NAMALWA (cell line): ENCODE results near the gene UBXN10.

ENCODE experiments used
- DNase-seq: peaks from one replicate; pipeline ENCODE4 v3.0.0-alpha.2; 2015; ENCODE audit warnings: low spot score

UBXN10 gene

DNA sequence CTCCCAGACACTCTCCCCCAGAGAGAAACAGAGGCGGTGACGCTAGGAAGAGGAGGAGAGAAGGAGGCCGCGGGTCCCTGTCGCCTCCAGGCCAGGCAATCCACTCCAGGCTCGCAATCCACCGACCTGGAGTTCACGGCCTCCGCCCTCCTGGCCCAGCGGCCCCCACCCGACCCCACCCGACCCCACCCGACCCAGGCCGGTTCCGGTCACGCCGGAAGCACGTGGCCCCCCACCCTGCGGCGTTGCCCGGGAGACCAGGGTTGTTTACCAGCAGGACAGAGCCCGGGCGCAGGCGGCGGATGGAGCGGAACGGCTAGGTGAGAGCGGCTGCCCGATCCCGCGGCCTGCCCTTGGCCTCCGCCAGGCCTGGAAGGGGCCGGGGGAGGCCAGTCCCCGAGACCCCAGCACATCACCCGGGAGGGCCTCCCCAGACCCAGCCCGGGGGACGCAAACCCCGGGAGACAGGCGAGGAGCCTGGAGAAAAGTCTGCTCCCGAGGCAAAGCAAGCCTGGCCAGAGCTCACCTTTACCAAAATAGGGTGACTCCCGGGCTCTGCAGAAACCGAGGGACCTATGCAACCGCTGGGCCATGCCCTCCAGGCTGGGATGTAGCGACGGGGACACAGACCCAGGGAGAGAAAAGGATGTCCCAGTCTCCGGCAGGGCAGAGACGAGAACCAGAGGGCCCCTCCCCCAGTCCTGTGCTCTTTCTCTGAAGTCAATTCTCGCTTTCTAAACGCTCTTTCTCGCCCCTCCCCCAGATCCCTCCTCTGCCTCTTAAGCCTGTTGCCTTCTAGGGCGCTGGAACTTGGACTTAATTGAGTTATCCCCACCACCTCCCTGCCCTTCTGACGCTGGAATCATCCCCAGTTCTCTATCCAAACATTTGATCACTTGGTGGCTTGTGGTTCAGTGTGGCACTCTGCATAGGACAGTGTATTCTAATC, at the start of gene UBXN10, which contains the start of gene PLA2G2C:
UBXN10 (plus strand) TSS at position 263 of the 949 bp plus-strand sequence. CDS start 4,466 bp downstream, outside the sequence.
PLA2G2C (minus strand) TSS at position 685 of the 949 bp plus-strand sequence. CDS start 9,155 bp downstream, outside the sequence.
- no peak for DNase-seq

DNA sequence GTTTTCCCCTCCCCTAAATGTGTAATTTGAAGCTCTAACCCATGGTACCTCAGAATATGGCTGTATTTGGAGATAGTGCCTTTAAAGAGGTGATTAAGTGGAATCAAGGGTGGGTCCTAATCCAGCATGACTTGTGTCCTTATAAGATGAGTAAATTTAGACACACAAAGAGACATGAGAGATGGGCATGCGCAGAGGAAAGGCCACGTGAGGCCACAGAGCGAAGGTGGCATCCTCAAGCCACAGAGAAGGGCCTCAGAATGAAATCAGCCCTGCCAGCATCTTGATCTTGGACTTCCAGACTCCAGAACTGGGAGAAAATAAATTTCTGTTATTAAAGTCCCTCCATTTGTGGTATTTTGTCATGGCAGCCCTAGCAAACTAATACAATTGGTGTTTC, 49.6 kb upstream of the UBXN10 start:
- no peak for DNase-seq

DNA sequence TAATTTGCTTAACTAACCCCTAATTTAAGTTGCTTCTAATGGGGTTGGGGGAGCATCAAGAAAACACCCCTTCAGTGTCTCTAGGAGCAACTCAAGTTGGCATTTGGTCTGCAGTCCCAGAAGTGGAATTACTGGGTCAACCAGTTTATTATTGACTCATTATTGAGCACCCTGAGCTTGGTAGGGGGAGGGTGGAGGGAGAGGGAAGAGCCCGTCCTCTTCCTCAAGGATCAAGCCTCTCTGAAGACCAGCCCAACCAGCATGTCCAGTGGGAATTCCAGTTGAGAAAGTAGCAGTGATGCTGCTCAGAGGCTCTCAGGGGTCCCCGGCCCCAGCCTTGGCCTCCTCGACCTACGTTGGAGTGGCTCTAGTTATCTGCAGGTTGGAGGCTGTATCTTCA, 48.8 kb upstream of the UBXN10 start:
- no peak for DNase-seq

DNA sequence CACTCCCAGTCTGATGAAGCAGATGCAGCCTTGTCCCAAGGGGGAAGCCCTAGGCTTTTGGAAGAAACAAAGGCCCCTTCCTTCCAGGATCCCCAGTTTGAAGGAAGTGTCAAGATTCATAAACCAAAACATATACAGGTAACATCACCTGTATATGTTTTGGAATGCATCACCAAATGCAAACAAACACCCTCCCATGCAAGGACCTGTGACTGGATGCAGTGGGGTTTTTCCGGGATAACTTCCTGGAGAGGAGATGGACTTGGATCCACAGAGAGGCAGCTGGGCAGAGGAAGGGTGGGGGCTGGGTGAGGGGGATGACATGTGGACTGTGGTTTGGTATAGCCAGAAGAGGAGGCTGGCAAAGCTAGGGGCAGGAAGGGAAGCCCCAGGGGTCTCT, 48.3 kb upstream of the UBXN10 start:
- no peak for DNase-seq

DNA sequence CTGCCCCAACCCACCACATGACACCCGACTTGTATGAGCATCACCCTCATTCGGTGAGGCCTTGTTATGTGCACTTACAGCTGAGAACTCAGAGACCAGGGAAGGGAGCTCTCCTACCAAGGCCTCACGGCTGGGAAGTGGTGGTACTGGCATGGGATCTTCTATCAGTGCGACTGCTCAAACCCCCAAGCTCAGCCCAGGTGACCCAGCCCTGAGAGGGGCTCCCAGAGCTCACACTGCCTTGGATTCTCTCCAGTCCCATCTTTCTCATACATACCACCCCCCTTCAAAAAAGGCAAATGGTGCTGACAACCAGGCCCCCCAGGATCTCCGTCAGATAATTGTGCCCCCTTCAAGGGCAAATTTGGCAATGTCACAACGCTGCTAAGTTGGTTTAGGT, 47.5 kb upstream of the UBXN10 start:
- DNase-seq: no peak

- DNase-seq: no peak
Measured at GRCh38 chr1:20138961-20139550, 46.8 kb upstream of the UBXN10 start, which contains the start of gene PLA2G2F. Gene PLA2G2F (plus strand): TSS chr1:20139323. CDS start chr1:20139428, 105 bp downstream.

GRCh38 chr1:20139776-20140612, 45.9 kb upstream of the UBXN10 start:
- DNase-seq: no peak

- DNase-seq: no peak
Measured at GRCh38 chr1:20141001-20141400, 44.9 kb upstream of the UBXN10 start.

GRCh38 chr1:20141466-20141865, 44.4 kb upstream of the UBXN10 start:
- DNase-seq: no peak

- no peak for DNase-seq
Measured at GRCh38 chr1:20142001-20142710, 43.7 kb upstream of the UBXN10 start.

- no peak for DNase-seq
Measured at GRCh38 chr1:20143318-20143717, 42.6 kb upstream of the UBXN10 start.

DNA sequence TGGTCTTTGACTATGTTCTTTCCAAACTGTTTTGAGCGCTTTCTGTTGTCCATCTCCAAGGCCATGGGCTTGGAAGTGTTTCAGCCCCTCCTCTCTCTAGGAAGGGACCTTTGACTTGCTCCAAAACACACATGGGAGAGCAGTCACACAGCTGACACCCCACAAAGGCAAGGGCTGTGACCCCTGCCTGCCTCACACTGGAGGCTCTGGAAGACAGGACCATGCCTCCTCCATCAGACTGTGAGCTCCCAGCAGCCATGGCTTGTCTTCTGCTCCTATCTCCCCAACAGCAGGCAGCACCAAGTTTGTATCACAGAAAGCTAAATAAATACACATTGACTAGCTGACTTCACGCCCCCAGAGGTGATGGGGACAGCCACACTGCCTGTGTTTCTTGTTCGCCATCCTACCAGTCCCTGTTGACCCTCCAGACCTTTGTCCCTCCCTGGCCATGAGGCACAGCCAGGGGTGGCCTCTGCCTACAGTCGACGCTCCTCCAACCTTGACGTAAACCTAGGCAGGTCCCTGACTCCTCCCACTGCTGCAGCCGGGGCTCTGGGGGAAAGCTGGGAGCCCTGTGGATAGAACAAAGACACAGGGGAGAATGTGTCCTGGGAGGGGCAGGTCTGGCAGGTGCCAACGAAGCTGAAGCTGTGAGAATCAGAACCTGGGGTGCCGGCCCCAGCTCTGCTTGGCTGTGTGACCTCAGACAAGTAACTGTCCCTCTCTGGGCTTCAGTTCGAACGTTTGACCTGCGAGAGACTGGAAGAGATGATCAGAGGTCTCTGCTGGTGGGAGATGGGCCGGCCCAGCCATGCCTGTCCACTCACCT, 41.9 kb upstream of the UBXN10 start:
- DNase-seq: no peak

DNA sequence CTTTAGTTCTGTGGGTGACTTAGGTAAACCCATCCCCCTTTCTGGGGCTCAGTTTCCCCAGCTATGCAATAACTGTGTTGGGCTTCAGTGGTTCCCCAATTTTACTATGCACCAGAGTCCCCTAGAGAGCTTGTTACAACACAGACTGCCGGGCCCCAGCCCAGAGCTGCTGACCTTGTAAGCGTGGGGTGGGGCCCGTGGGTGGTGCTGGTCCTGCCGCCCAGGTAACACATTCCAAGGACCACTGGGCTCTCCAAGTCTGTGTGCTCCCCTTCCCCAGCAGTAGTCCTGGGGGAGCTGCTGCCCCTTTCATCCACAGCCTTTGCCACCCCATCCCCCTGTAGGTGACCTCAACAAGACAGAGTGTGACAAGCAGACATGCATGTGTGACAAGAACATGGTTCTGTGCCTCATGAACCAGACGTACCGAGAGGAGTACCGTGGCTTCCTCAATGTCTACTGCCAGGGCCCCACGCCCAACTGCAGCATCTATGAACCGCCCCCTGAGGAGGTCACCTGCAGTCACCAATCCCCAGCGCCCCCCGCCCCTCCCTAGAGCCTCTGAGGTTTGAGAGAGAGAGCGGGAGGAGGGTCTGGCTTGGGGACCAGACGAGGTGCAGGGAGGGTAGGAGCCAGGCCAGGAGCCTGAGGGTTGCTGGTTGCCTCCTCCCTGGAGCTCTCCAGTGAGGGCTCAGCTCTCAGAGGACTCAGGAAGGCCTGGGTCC, 37.9 kb upstream of the UBXN10 start:
- no peak for DNase-seq

DNA sequence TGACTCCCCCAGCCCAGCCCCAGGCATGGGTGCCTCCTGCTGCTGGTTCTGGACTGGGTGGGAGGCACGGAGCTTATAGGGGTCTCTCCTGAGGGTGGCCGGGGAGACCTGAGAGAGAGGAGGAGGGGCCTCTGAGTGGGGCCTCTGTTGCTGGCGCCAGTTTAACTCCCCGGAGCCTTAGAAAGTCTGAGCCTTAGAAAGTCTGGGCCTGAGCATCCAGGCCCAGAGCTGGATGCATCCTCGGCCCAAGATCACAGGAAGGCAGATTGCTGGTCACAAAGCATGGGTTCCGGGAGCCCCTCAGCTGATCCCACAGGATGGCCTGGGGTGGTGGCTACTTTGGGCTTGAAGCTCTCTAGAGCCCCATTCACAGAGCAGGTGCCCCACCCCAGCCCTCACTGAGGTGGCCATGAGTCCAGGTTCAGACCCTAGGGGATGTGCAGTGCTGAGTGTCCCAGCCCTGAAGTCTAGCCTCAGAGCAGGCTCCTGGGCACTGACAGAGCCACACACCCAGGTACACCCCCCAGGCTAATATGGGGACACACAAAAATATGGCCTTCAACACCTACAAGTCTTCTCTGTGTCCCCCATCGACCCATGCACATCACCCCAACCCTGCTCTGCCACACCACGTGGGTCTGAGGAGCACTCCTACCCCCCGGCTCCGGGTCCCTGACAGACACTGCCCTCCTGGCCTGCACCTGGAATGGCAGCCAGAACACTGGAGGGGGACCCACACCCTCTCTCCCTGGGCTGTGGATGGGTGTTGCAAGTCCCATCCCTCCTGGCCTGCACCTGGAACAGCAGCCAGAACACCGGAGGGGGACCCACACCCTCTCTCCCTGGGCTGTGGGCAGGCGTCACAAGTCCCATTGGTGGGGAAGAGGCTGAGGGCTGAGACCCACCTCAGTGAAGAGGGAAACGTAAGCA, 37.1 kb upstream of the UBXN10 start:
- DNase-seq: no peak

GRCh38 chr1:20149601-20150325, 36.1 kb upstream of the UBXN10 start:
- DNase-seq: no peak

DNA sequence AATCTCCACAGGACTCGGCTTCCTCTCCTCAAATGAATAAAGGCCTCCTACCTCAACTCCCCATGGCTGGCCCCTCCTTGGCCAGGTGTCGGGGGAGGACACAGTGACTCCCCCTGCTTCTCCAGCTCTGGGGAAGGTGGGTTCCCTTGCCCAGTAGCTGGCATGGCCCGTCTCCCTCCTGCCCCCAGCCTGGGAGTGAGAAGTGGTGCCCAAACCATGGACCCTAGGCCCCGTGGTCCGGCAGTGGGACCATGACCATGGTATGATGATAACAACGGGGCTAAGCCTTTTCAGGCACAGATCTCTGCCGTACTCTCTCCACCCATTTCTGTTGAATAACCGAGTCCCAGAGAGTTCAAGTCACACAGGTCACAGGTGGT, 35.6 kb upstream of the UBXN10 start:
- no peak for DNase-seq

DNA sequence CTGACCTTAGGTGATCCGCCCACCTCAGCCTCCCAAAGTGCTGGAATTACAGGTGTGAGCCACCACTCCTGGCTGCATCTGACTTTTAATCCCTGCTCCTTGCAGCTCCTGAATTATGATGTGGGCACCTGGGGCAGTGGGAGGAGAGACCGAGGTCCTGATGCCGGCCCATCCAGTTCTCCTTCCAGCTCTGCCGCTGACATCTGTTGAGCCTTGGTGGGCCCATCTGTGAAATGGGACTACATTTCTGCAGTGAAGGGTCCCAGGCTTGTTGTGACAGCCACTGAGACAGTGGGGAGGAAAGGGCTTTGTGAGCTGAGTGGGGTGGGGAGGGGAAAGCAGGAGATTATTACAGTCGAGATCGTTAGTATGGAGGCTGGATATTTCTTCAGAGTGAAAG, 34.9 kb upstream of the UBXN10 start:
- no peak for DNase-seq

DNA sequence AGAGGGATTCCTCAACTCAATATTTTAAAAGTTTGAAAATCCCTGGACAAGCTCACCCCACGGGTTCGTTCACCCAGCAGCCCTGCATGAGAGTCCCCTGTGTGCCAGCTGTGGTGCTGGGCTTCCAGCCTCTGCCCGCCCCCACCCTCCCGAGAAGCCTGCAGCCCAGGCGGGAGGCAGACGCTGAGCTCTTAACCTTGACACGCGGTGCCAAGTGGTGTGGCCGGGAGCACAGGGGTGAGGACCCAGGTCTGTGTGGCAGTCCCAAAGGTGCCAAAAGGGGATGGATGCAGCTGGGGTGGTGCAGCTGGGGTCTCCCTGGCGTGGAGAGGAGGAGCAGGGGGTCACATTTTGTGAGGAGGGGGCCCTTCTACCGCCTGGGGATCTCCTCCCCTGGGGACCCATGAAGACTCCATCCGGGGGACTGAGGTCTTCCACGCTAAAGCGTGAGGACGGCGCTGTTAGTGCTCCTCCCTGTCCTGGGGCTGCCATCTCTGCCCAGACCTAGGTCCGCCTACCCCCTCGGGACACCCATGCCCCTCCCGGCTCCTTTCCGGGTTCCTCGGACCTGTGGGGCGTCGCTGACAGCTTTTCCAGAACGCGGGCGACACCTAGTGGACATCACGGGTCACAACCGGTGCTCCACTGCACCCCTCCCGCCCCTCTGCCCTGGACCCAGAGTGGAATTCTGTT, 33.8 kb upstream of the UBXN10 start:
- DNase-seq: peak; percentile 81
